GM12873 (cell line): ENCODE measurements around the gene FOXP1.

Experiments used
- TF ChIP-seq, protein P1 (sequence below): IDR thresholded peaks from 2 replicates; pipeline ENCODE4 v1.5.1; 2012; ENCODE audit warnings: low read depth, mild to moderate bottlenecking, moderate library complexity, low read length, control low read depth; ENCODE audit not compliant: insufficient read depth; ENCODE audit errors: missing control alignments

FOXP1 gene

DNA sequence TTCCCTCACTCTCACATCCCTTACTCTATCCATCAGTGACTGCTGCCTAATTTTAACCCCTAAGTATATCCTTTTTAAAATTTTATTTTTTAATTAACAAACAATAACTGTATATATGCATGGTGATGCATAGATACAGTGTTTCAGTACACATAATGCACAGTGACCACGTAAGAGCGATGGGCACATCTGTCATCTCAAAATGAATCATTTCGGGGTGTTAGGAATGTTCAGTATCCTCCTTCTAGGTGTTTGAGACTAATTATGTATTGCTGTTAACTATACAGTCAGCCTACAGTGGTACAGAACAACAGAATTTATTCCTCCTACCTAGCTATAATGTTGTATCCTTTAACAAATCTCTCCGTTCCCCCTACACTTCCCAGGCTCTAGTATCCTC is 307.0 kb downstream of the FOXP1 start:
- TF ChIP-seq, protein P1, sequence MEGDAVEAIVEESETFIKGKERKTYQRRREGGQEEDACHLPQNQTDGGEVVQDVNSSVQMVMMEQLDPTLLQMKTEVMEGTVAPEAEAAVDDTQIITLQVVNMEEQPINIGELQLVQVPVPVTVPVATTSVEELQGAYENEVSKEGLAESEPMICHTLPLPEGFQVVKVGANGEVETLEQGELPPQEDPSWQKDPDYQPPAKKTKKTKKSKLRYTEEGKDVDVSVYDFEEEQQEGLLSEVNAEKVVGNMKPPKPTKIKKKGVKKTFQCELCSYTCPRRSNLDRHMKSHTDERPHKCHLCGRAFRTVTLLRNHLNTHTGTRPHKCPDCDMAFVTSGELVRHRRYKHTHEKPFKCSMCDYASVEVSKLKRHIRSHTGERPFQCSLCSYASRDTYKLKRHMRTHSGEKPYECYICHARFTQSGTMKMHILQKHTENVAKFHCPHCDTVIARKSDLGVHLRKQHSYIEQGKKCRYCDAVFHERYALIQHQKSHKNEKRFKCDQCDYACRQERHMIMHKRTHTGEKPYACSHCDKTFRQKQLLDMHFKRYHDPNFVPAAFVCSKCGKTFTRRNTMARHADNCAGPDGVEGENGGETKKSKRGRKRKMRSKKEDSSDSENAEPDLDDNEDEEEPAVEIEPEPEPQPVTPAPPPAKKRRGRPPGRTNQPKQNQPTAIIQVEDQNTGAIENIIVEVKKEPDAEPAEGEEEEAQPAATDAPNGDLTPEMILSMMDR, result no peak

DNA sequence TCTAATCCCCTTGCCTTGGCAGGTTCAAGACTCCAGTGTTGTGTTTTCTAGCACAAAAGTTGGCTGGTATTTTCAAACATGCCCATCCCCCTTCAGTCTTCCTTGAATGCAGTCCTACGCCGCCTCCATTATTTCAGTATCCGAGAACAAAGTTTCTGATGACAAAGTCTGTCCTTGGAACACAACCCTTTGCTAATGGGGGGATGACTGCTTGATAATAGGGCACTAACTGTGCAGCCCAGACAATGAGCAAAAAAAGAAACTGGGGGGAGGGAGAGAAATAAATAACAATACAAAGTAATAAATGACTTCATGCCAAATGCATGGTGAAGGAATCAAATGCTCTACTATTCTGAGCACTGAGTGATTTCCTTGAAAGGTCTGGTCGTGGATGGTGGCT is 310.1 kb downstream of the FOXP1 start:
- TF ChIP-seq, protein P1, result no peak

DNA sequence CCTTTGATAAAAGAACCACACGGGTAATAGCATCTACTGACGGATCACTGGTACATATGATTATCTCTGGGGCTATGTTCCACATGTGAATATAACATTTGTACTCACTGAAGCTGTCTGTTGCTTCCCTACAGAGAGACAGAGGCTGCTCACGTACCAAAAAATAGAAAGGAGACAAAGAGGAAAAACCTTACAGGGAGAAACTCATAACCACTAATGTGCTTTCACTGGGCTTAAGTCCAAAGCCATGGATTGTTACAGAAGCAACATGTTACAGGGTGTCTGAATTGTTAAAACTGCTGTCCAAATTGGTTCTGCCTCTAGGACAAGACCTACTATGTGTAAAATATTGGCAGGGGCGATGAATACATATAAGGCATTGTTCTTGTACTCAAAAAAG is 311.9 kb downstream of the FOXP1 start:
- TF ChIP-seq, protein P1, result no peak

DNA sequence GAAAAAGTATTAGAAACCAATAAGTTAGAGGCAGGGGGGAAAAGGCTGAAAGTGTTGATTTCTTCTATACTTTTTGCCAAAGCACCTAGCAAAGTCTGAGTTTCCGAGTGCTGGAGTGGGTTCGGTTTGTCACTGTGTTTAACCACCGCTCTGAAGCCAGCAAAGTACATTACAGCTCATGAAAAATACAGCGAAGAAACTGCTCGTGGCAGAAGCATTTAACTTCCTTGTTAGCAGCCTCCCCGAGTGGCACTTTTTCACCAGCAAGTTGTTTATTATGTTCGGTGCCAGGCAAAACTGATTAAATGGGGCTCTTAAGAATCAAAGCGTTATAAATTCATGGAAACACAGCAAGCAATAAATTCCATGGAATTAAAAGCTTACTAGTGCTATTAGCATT is 313.6 kb downstream of the FOXP1 start:
- TF ChIP-seq, protein P1, result no peak

DNA sequence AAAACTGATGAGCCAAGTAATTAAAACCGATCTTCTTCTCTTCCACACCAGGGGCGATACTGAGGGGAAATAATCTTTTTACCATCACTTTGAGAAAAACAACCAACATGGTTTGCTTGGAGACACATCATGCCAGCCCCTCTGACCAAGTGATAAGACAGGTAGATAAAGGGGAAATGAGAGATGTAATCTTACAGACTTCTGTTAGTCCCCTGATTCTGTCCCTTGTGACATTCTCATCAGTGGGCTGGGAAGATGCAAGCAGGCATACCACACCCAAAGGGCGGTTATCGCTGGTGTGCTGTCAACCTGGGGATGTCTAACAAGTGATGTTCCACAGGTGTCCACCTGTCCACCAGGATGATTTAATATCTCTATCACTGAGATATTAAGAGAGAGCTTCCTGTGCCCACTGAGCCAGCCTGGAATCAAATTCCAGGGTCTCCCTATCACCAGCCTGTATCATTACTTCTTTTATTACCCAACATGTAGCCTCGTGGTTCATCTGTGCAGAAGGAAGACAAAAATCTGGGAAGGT is 315.0 kb downstream of the FOXP1 start:
- TF ChIP-seq, protein P1, result no peak

DNA sequence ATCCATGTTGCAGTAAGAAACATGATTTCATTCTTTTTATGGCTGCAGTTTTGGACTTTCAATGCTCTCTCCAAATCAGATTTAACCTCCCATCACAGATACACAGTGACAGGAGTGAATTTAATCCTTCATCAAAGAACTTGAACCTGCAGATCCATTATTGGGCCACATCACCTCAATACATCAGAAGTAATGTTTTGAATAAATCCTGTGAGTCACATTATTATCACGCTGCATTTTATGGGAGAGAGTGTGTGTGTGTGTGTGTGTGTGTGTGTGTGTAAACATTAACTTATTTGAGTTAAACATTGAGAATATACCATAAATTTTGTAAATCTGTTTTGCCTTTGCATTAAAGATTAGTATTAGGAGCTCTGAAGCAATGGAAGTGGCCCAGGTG is 316.7 kb downstream of the FOXP1 start:
- TF ChIP-seq, protein P1, result no peak

DNA sequence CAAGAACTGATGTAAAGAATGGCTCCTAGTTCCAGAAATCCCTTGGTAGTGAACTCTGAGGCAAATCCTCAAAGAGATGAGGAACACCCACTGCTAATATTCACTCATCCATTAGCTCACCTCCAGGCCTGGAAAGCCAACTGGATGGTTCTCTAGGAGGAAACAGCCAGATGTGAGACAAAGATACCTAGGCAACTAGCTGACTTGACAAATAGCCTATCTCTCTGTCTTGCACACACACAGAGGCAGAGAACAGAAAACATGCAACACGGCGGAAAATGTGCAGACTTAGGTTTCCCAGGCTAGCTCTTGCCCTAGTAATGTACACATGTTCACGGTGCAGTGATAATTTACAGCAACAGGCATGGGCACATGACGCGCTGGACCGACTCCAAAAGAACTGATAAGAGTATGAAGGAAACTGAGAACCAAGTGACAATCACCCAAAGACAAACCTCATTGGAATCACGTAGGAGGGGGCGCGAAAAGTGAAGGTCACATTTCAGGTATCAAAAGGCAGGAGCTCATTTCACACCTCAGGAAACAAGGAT is 318.1 kb downstream of the FOXP1 start:
- TF ChIP-seq, protein P1, result no peak

DNA sequence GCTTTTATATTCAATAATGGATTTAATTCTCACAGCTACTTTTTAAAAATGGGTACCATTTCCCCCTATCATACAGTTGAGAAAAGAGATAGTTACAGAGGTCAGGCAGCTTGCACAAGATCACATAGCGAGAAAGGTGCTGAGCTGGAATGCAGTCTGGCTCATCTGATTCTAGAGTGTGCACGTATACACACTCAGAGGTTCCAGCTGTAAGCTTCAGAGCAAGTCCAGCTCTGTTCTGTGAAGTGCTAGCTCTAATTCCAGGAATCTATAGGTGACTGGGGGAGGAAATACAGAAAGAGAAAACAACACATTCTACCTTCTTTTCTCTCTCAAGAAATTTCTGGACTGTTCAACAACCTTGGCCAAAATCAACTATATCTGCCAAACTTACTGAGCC is 318.7 kb downstream of the FOXP1 start:
- TF ChIP-seq, protein P1, result no peak
